ENCODE results near the gene ERBB2. TPM values are rescaled to one million over a fixed set of nuclear protein-coding genes. Genes with fewer than 3 reads are reported as not detected.

ERBB2 gene
- total RNA-seq, 1 donor from 2014 or later = 49.0 TPM

DNA sequence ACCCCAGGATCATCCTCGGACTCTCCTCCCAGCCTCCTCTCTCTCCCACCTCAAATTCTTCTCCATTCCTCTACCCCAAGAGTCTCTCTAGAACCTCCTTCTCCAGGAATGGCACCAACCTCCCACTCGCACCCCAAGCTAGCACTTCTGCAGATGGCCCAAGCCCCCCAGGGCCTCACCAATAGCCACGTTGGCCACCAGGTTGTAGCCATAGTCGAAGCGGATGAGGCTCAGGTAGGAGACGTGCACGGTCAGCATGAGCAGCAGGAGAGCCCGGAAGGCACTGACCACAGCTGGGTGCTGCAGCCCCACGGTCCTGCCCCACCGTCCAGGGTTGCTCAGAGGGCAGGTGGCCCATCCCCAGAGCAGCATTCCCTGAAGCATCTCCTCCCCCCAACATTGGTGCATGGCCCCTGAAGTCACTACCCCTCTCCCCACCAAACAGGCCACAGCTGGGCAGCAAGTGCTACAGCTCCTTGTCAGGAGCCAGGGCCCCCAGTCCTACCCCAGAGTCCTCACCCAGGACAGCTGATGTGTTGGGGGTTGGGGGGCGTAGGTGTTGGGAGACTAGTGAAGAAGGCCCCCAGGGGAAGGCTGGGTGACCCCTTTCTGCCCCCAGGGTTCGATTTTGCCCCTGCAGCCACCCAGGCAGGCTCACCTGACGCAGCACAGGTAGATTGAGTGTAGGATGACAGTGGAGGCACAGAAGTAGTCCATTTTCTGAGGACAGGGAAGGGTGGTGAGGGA, 26.4 kb upstream of the ERBB2 start:
- no peak overlapping the region for H3K27ac Mint-ChIP-seq (ENCODE audit: unreplicated experiment)
- peaks cover 3% of the 10 kb centered on the region for H3K4me1 Mint-ChIP-seq (ENCODE audit: unreplicated experiment)
- peaks cover 23% of the 10 kb centered on the region for H3K27me3 Mint-ChIP-seq (ENCODE audit: unreplicated experiment)
- DNase-seq (ENCODE audit: low spot score) = no peak
- TF ChIP-seq CTCF (IDR thresholded peaks at IDR 0.05; ENCODE audit: unreplicated experiment) = no peak
- H3K36me3 Mint-ChIP-seq (ENCODE audit: low read depth, unreplicated experiment) = peaks cover 5% of the 10 kb centered on the region
- no peak overlapping the region for H3K4me3 Mint-ChIP-seq (ENCODE audit: unreplicated experiment)
- no peaks in the 10 kb centered on the region for H3K9me3 Mint-ChIP-seq (ENCODE audit: unreplicated experiment)

DNA sequence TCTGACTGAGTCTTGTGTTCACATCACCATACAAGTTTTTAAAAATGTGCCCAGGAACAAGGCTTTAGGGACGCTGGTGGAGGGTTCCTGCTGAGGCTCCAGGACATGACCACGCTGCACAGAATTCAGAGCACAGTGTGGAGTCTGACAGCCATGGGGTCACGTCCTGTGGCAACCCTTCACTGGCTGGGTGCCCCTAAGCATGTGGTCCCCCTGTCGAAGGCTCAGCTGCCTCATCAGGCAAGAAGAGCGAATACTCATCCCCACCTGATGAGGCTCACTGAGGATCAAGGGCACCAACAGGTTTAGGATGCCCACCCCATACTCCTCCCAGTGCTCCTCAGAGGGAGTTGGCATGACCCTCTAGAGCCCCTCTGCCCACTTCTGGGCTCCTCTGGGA, 25.7 kb upstream of the ERBB2 start:
- H3K4me3 Mint-ChIP-seq (ENCODE audit: unreplicated experiment) = no peak overlapping the region
- peaks cover 2% of the 10 kb centered on the region for H3K4me1 Mint-ChIP-seq (ENCODE audit: unreplicated experiment)
- peaks cover 5% of the 10 kb centered on the region for H3K36me3 Mint-ChIP-seq (ENCODE audit: low read depth, unreplicated experiment)
- DNase-seq (ENCODE audit: low spot score) = no peak
- H3K9me3 Mint-ChIP-seq (ENCODE audit: unreplicated experiment) = no peaks in the 10 kb centered on the region
- peaks cover 19% of the 10 kb centered on the region for H3K27me3 Mint-ChIP-seq (ENCODE audit: unreplicated experiment)
- TF ChIP-seq CTCF (IDR thresholded peaks at IDR 0.05; ENCODE audit: unreplicated experiment) = no peak
- H3K27ac Mint-ChIP-seq (ENCODE audit: unreplicated experiment) = no peak overlapping the region

DNA sequence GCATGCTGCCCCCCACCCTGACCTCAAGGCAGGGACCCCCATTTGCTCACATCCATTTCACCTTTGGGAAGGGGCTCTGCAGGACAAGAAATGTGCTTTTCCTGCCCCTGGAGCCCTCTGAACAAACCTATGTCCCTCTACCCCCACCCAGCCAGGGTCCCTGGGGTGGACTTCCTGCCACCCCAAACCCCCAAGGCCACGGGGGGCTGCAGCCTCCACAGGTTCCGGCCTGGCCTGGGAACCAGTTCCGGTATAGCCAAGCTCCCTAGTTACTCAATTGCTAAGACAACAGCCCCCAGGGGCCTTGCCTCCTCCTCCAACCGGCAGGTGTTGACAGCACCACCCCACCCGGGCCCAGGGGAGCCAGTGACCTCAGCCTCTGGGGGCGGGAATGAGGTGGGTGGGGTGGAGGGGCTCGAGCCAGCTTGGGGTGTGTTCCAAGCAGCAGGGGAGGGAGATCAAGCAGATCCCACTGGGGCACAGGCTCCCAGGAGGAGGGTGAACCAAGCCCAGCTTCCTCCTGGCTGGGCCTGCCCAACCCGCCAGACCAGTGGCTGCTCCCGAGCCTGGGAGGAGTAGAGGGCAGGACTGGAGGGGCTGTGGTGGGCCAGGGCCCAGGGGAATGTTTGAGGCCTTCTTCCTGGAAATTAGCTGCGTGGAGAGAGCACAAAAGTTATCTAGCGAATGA, 25.0 kb upstream of the ERBB2 start:
- Mint-ChIP-seq H3K36me3 (ENCODE audit: low read depth, unreplicated experiment) (peaks cover 5% of the 10 kb centered on the region), H3K27ac (ENCODE audit: unreplicated experiment) (no peak overlapping the region), H3K9me3 (ENCODE audit: unreplicated experiment) (no peaks in the 10 kb centered on the region), H3K4me3 (ENCODE audit: unreplicated experiment) (no peak overlapping the region), H3K27me3 (ENCODE audit: unreplicated experiment) (peaks cover 15% of the 10 kb centered on the region), H3K4me1 (ENCODE audit: unreplicated experiment) (peaks cover 8% of the 10 kb centered on the region)
- no peak for TF ChIP-seq CTCF (IDR thresholded peaks at IDR 0.05; ENCODE audit: unreplicated experiment)
- no peak for DNase-seq (ENCODE audit: low spot score)

DNA sequence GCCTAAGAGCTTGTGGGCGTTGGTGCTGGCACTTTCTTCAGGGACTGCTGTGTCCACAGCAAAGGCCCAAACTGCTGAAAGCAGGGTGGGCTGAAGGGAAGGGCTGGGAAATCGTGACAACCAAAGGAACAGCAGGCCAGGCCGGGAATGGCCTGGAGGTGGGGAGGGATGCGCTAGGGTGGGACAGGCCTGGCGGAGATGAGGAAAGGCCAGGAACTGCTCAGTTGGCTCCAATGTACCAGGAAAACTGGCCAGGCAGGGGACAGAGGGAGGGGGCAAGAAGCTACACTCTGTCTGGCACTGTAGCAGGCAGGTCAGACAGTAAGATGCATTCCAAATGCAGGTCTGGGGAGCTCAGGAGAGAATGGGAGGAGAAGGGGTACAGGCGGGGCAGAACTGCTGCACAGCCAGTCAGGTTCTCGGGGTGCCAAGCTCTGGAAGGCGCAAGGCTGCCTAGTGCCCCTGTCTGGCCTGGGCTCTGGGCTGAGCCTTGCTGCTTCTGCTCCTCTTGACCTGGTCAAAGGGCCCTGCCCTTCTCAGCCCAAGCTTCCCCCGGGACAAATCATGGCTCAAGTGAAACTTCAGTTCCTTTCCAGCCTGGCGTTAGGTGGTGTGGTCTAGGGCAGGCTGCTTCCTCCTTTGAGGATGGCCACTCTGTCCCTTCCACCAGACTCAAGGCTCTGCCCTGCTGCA, 24.3 kb upstream of the ERBB2 start:
- peaks cover 12% of the 10 kb centered on the region for H3K4me1 Mint-ChIP-seq (ENCODE audit: unreplicated experiment)
- no peak overlapping the region for H3K4me3 Mint-ChIP-seq (ENCODE audit: unreplicated experiment)
- TF ChIP-seq CTCF (IDR thresholded peaks at IDR 0.05; ENCODE audit: unreplicated experiment) = no peak
- no peaks in the 10 kb centered on the region for H3K9me3 Mint-ChIP-seq (ENCODE audit: unreplicated experiment)
- peaks cover 3% of the 10 kb centered on the region for H3K36me3 Mint-ChIP-seq (ENCODE audit: low read depth, unreplicated experiment)
- no peak for DNase-seq (ENCODE audit: low spot score)
- no peak overlapping the region for H3K27ac Mint-ChIP-seq (ENCODE audit: unreplicated experiment)
- peaks cover 15% of the 10 kb centered on the region for H3K27me3 Mint-ChIP-seq (ENCODE audit: unreplicated experiment)

Data from endothelial cell (in vitro differentiated cells).